GM21723 (cell line): ENCODE data around the gene IRF3.
"Not testable (repeated sequence)": the region's sequence is repeated elsewhere in the genome, so short reads cannot be mapped to it uniquely, and the experiment has no call there.

Source experiments
- ATAC-seq: cut with Tn5 transposase; IDR thresholded peaks from one replicate; pipeline ENCODE4 v1.9.1; 2021; ENCODE audit warnings: mild to moderate bottlenecking, moderate library complexity; ENCODE audit not compliant: unreplicated experiment

Gene IRF3

GRCh38 chr19:49626226-49626625 is 39.4 kb downstream of the IRF3 start:
- no peak for ATAC-seq

- ATAC-seq = no peak
Measured at GRCh38 chr19:49624967-49625910, 40.4 kb downstream of the IRF3 start.

- not testable (repeated sequence) for ATAC-seq
Measured at GRCh38 chr19:49617860-49618259, 47.8 kb downstream of the IRF3 start.

- ATAC-seq = no peak
Measured at GRCh38 chr19:49616945-49617344, 48.7 kb downstream of the IRF3 start.

- no peak for ATAC-seq
Measured at GRCh38 chr19:49616532-49616931, 49.1 kb downstream of the IRF3 start.

- no peak for ATAC-seq
Measured at GRCh38 chr19:49615861-49616260, 49.8 kb downstream of the IRF3 start.

- no peak for ATAC-seq
Measured at GRCh38 chr19:49614096-49614833, 51.4 kb downstream of the IRF3 start.

GRCh38 chr19:49613374-49613773 is 52.3 kb downstream of the IRF3 start:
- no peak for ATAC-seq
